Mesendoderm (in vitro differentiated cells): Measurements from ENCODE around the gene CENPA.

Experiments
- DNase-seq: peaks from one replicate; pipeline ENCODE4 v3.0.0; 2013
- H2AK5ac ChIP-seq: 2 replicates; pipeline ENCODE4 v1.6.1; 2013; ENCODE audit warnings: low read length, inconsistent platforms
- H2BK120ac ChIP-seq: 2 replicates; pipeline ENCODE4 v1.6.1; 2013; ENCODE audit warnings: low read depth, mild to moderate bottlenecking, low read length, moderate library complexity, mixed read lengths
- H2BK15ac ChIP-seq: replicated peaks from 2 replicates; pipeline ENCODE4 v1.6.1; 2013; ENCODE audit warnings: low read depth, mild to moderate bottlenecking, moderate library complexity
- H2BK5ac ChIP-seq: 2 replicates; pipeline ENCODE4 v1.6.1; 2013; ENCODE audit warnings: low read length, inconsistent platforms
- H3K18ac ChIP-seq: 2 replicates; pipeline ENCODE4 v1.6.1; 2013; ENCODE audit warnings: mild to moderate bottlenecking, low read length, mixed read lengths
- H3K23ac ChIP-seq: one replicate; pipeline ENCODE4 v1.6.1; 2013; ENCODE audit warnings: low read length
- H3K27ac ChIP-seq: 2 replicates; pipeline ENCODE4 v1.5.1; 2013; ENCODE audit warnings: low read depth, mild to moderate bottlenecking, inconsistent platforms, low read length, moderate library complexity
- H3K27me3 ChIP-seq: 2 replicates; pipeline ENCODE4 v1.6.1; 2013; ENCODE audit warnings: low read length, control low read depth, mild to moderate bottlenecking, inconsistent platforms; ENCODE audit not compliant: insufficient read depth, poor library complexity
- H3K36me3 ChIP-seq: 2 replicates; pipeline ENCODE4 v1.6.1; 2013; ENCODE audit warnings: low read length, inconsistent platforms; ENCODE audit not compliant: control insufficient read depth, insufficient read depth
- H3K4ac ChIP-seq: one replicate; pipeline ENCODE4 v1.6.1; 2013; ENCODE audit warnings: low read depth, mild to moderate bottlenecking, low read length, moderate library complexity
- H3K4me1 ChIP-seq: 2 replicates; pipeline ENCODE4 v1.6.1; 2013; ENCODE audit warnings: low read depth, low read length, inconsistent platforms; ENCODE audit not compliant: control insufficient read depth
- H3K4me2 ChIP-seq: 2 replicates; pipeline ENCODE4 v1.6.1; 2013; ENCODE audit warnings: low read length
- H3K4me3 ChIP-seq: 2 replicates; pipeline ENCODE4 v1.5.1; 2013; ENCODE audit warnings: mild to moderate bottlenecking, low read length
- H3K56ac ChIP-seq: one replicate; pipeline ENCODE4 v1.6.1; 2013; ENCODE audit warnings: low read length
- H3K79me1 ChIP-seq: 2 replicates; pipeline ENCODE4 v1.6.1; 2013; ENCODE audit warnings: low read length, inconsistent platforms
- H3K79me2 ChIP-seq: 2 replicates; pipeline ENCODE4 v1.6.1; 2013; ENCODE audit warnings: mild to moderate bottlenecking, low read length; ENCODE audit not compliant: control insufficient read depth, insufficient read depth
- H3K9ac ChIP-seq: 2 replicates; pipeline ENCODE4 v1.6.1; 2013; ENCODE audit warnings: low read length, inconsistent platforms
- H4K5ac ChIP-seq: one replicate; pipeline ENCODE4 v1.6.1; 2013; ENCODE audit warnings: low read length
- H4K8ac ChIP-seq: one replicate; pipeline ENCODE4 v1.6.1; 2013; ENCODE audit warnings: low read depth, mild to moderate bottlenecking, control low read depth, low read length, moderate library complexity
- WGBS: extraction: QIAGEN DNeasy Blood & Tissue Kit; methylation state at CpG from one replicate; pipeline ENCODE4 v1.1.7; 2013; ENCODE audit warnings: low lambda C conversion rate, missing lambda C conversion rate; ENCODE audit not compliant: insufficient coverage; ENCODE audit errors: extremely low coverage; 5-methylcytosine and 5-hydroxymethylcytosine counted together

The CENPA gene

DNA sequence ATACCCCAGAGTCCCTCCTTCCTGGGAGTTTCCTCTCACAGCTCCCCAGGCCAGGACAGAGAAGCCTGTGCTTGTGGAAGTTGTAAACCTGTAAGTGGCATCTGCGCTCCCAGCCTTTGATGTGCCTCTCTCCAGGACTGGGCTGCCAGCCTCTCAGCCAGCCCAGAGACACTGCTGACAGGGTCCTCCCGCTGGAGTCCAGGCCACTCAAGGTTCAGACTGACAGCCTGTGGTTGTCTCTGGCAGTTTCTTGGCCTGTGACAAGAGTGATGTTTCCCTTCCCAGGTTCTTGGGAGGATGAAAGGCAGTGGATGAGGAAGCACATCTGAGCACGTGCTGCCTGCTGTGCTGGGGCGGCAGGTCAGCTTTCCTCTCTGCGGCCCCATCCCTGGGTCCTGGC is 18.7 kb upstream of the CENPA start:
- Histone ChIP-seq H2BK5ac (no peak overlapping the region), H3K79me1 (peaks cover 27% of the 10 kb centered on the region), H2BK120ac (no peak overlapping the region), H3K27me3 (no peaks in the 10 kb centered on the region), H3K4me3 (no peak overlapping the region), H3K18ac (no peak overlapping the region), H3K79me2 (peaks cover 4% of the 10 kb centered on the region), H4K8ac (no peak overlapping the region), H3K23ac (no peak overlapping the region), H3K56ac (no peak overlapping the region), H2AK5ac (no peak overlapping the region), H3K4ac (no peak overlapping the region), H3K9ac (peak overlapping the region; percentile 5), H3K27ac (peak overlapping the region; percentile 2), H3K4me1 (peaks cover 2% of the 10 kb centered on the region), H3K4me2 (no peak overlapping the region), H4K5ac (no peak overlapping the region), H3K36me3 (no peaks in the 10 kb centered on the region), H2BK15ac (no peak overlapping the region)
- no CpG with 5 or more reads among the region's 5 CpGs for WGBS
- no peak for DNase-seq

DNA sequence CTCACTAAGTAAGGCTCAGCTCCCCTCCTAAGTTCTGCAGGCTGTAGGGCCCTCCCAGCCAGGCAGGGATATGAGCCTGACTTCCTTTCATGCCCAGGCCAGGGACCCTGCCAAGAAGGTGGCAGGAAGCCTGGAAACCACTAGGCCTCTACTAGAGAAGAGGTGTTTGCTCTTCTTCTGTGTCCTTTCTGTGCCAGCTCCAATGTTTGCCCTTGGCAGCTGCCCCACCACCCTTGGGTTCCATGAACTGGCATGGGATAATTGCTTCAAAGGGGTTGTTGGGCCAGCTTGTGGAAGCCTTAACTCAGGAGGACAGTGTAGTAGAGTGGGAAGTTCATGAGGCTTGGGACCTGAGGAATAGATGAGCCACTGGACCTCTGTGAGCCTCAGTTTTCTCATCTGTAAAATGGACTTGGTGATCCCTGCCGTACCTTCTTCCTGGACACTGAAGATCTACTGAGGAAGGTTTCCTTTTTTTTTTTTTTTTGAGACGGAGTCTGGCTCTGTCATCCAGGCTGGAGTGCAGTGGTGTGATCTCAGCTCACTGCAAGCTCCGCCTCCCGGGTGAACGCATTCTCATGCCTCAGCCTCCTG is 17.9 kb upstream of the CENPA start:
- no peak overlapping the region for H3K56ac ChIP-seq
- peaks cover 4% of the 10 kb centered on the region for H3K79me2 ChIP-seq
- no peak overlapping the region for H3K4ac ChIP-seq
- WGBS = no CpG with 5 or more reads among the region's 5 CpGs
- H2BK5ac ChIP-seq = no peak overlapping the region
- DNase-seq = no peak
- H4K5ac ChIP-seq = no peak overlapping the region
- H3K27me3 ChIP-seq = no peaks in the 10 kb centered on the region
- no peak overlapping the region for H3K23ac ChIP-seq
- H2BK15ac ChIP-seq = no peak overlapping the region
- H2BK120ac ChIP-seq = no peak overlapping the region
- H3K27ac ChIP-seq = no peak overlapping the region
- no peak overlapping the region for H3K4me2 ChIP-seq
- no peak overlapping the region for H3K9ac ChIP-seq
- no peak overlapping the region for H4K8ac ChIP-seq
- H3K4me3 ChIP-seq = no peak overlapping the region
- peaks cover 31% of the 10 kb centered on the region for H3K79me1 ChIP-seq
- no peak overlapping the region for H2AK5ac ChIP-seq
- H3K36me3 ChIP-seq = peaks cover 1% of the 10 kb centered on the region
- peaks cover 2% of the 10 kb centered on the region for H3K4me1 ChIP-seq
- H3K18ac ChIP-seq = no peak overlapping the region

DNA sequence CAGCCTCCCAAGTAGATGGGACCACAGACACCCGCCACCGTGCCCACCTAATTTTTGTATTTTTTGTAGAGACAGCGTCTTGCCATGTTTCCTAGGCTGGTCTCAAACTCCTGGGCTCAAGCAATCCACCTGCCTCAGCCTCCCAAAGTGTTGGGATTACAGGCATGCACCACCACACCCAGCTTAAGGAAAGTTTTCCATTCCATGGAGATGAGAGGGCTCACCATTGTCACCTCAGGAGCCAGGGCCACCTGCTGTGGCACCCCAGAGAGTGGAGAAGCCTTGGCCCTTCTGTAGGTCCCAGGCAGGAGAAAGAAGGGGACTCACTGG is 17.1 kb upstream of the CENPA start:
- no peak overlapping the region for H4K5ac ChIP-seq
- H3K79me2 ChIP-seq = peaks cover 4% of the 10 kb centered on the region
- H4K8ac ChIP-seq = no peak overlapping the region
- H3K4ac ChIP-seq = no peak overlapping the region
- H3K36me3 ChIP-seq = peaks cover 1% of the 10 kb centered on the region
- no peak overlapping the region for H2AK5ac ChIP-seq
- H3K27me3 ChIP-seq = no peaks in the 10 kb centered on the region
- no peak overlapping the region for H2BK120ac ChIP-seq
- no peak overlapping the region for H3K56ac ChIP-seq
- no peak overlapping the region for H2BK5ac ChIP-seq
- no CpG with 5 or more reads among the region's 3 CpGs for WGBS
- no peak overlapping the region for H3K27ac ChIP-seq
- no peak for DNase-seq
- no peak overlapping the region for H3K23ac ChIP-seq
- H3K4me3 ChIP-seq = no peak overlapping the region
- peaks cover 31% of the 10 kb centered on the region for H3K79me1 ChIP-seq
- no peak overlapping the region for H3K18ac ChIP-seq
- H3K9ac ChIP-seq = no peak overlapping the region
- peaks cover 2% of the 10 kb centered on the region for H3K4me1 ChIP-seq
- H3K4me2 ChIP-seq = no peak overlapping the region
- no peak overlapping the region for H2BK15ac ChIP-seq

DNA sequence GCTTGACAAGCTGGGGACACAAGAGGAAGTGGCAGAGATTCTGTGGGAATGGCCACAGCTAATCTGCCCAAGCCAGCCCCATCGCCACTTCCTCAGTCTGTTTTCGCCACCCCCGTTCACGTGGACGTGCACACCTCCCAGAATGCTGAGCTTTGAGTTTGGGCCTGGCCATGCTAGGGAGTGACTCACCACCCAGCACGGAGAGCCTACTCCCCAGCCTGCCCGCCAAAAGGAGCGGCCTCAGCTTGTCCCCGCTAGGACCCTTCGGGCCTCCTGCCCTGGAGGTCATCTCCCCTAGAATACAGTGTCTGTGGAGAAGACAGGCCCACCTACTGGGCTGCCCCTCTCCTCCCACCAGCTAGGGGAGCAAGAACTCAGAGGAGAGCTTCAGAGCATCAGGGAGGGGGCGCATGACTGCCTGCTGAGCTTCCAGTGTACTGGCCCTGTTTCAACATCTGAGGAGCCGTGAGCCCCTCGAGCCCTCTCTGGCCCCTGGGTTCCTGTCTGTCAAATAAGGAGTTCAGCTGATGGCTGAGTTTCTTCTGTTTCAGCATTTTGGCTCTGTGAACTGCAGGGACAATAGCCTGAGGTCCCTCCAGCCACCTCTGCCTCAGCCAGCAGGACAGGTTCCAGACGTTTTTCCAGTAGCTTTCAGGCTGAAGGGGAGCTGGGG is 16.6 kb upstream of the CENPA start:
- H3K9ac ChIP-seq = no peak overlapping the region
- H2BK120ac ChIP-seq = no peak overlapping the region
- no peak overlapping the region for H3K23ac ChIP-seq
- no peak overlapping the region for H3K4me3 ChIP-seq
- no peak overlapping the region for H2BK5ac ChIP-seq
- peaks cover 31% of the 10 kb centered on the region for H3K79me1 ChIP-seq
- no peak overlapping the region for H4K5ac ChIP-seq
- no peak overlapping the region for H3K27ac ChIP-seq
- H4K8ac ChIP-seq = no peak overlapping the region
- H3K4me1 ChIP-seq = peaks cover 2% of the 10 kb centered on the region
- H2AK5ac ChIP-seq = no peak overlapping the region
- H3K79me2 ChIP-seq = peaks cover 4% of the 10 kb centered on the region
- WGBS = no CpG with 5 or more reads among the region's 14 CpGs
- H3K4me2 ChIP-seq = no peak overlapping the region
- no peaks in the 10 kb centered on the region for H3K27me3 ChIP-seq
- no peak overlapping the region for H3K18ac ChIP-seq
- no peak for DNase-seq
- H3K36me3 ChIP-seq = peaks cover 1% of the 10 kb centered on the region
- peak overlapping the region; percentile 25 for H3K56ac ChIP-seq
- H2BK15ac ChIP-seq = no peak overlapping the region
- H3K4ac ChIP-seq = no peak overlapping the region

DNA sequence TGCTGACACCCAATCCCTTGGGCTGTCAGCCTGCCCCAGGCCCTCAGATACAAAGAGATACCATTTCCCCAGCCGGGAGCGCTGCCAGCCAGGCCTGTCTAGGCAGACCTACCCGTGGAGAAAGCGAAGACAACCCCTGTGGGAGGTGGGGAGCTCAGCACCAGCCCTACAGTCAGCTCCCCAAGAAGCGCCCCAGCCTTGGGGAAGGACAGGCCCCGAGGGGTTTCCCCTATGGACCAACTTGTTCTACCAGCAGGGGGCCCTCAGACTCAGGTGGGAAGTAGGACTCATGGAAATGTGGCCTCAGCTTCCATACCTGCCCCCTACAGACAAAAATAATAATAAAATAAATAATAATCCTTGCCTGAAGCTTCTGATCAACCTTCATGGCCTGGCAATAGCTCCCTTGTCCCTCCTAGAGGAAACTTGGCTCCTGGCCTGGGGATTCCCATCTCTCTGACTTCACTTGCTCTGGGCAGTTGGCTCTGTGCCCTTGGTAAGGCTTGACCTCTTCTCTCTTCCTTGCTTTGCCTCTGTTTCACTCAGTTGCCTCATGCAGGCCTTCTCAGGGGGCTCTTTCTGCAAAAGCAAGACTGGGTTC is 14.8 kb upstream of the CENPA start:
- no peaks in the 10 kb centered on the region for H3K4me1 ChIP-seq
- no peak overlapping the region for H2BK5ac ChIP-seq
- no peak overlapping the region for H4K5ac ChIP-seq
- no peak overlapping the region for H2BK15ac ChIP-seq
- H3K23ac ChIP-seq = no peak overlapping the region
- no peak overlapping the region for H3K9ac ChIP-seq
- H3K27ac ChIP-seq = no peak overlapping the region
- no peak overlapping the region for H3K4me3 ChIP-seq
- no peak overlapping the region for H3K4ac ChIP-seq
- H2BK120ac ChIP-seq = no peak overlapping the region
- H3K56ac ChIP-seq = no peak overlapping the region
- no peaks in the 10 kb centered on the region for H3K27me3 ChIP-seq
- H4K8ac ChIP-seq = no peak overlapping the region
- no peak for DNase-seq
- H3K36me3 ChIP-seq = peaks cover 1% of the 10 kb centered on the region
- H3K79me2 ChIP-seq = peaks cover 2% of the 10 kb centered on the region
- no CpG with 5 or more reads among the region's 6 CpGs for WGBS
- peaks cover 26% of the 10 kb centered on the region for H3K79me1 ChIP-seq
- H3K4me2 ChIP-seq = no peak overlapping the region
- H2AK5ac ChIP-seq = no peak overlapping the region
- H3K18ac ChIP-seq = no peak overlapping the region
